CD1c-positive myeloid dendritic cell (primary cell): ENCODE results near the gene C10orf90.

Experiments used
- DNase-seq: peaks from one replicate; pipeline ENCODE4 v3.0.0-alpha.2; 2016; ENCODE audit errors: extremely low spot score

The C10orf90 gene

GRCh38 chr10:126459878-126460481 is 210.5 kb downstream of the C10orf90 start:
- no peak for DNase-seq

- DNase-seq = no peak
These were observed 211.3 kb downstream of the C10orf90 start for GRCh38 chr10:126459032-126459831.

GRCh38 chr10:126458466-126458865 is 212.0 kb downstream of the C10orf90 start:
- DNase-seq = no peak

- no peak for DNase-seq
These were observed 213.9 kb downstream of the C10orf90 start for GRCh38 chr10:126456632-126457031.

- DNase-seq = no peak
These were observed 214.6 kb downstream of the C10orf90 start for GRCh38 chr10:126455766-126456405.

GRCh38 chr10:126455036-126455765 is 215.3 kb downstream of the C10orf90 start:
- DNase-seq = no peak

GRCh38 chr10:126454045-126454751 is 216.3 kb downstream of the C10orf90 start:
- no peak for DNase-seq

GRCh38 chr10:126452245-126452644 is 218.2 kb downstream of the C10orf90 start:
- DNase-seq = no peak

- DNase-seq = no peak
These were observed 222.4 kb downstream of the C10orf90 start for GRCh38 chr10:126448091-126448490.

GRCh38 chr10:126439942-126440341 is 230.6 kb downstream of the C10orf90 start:
- no peak for DNase-seq

GRCh38 chr10:126438407-126438783 is 232.1 kb downstream of the C10orf90 start:
- no peak for DNase-seq

- DNase-seq = no peak
These were observed 232.7 kb downstream of the C10orf90 start for GRCh38 chr10:126437635-126438406.

- DNase-seq = no peak
These were observed 236.3 kb downstream of the C10orf90 start for GRCh38 chr10:126434235-126434634.

GRCh38 chr10:126433351-126433750 is 237.1 kb downstream of the C10orf90 start:
- DNase-seq = no peak

GRCh38 chr10:126432507-126432906 is 238.0 kb downstream of the C10orf90 start:
- no peak for DNase-seq

- DNase-seq = no peak
These were observed 238.7 kb downstream of the C10orf90 start for GRCh38 chr10:126431816-126432215.

GRCh38 chr10:126430512-126430911 is 240.0 kb downstream of the C10orf90 start:
- no peak for DNase-seq

- DNase-seq = no peak
These were observed 241.2 kb downstream of the C10orf90 start for GRCh38 chr10:126429275-126429674.

GRCh38 chr10:126425489-126426065 is 244.9 kb downstream of the C10orf90 start:
- no peak for DNase-seq

- DNase-seq = no peak
These were observed 245.5 kb downstream of the C10orf90 start for GRCh38 chr10:126425032-126425431.
